Measurements from ENCODE around the gene CFAP210.

The CFAP210 gene

GRCh38 chr2:169676850-169677249, 17.4 kb downstream of the CFAP210 start:
- no peak for TF ChIP-seq CTCF (IDR thresholded peaks at IDR 0.05; ENCODE audit: control extremely low read depth, extremely low read depth, low read depth, missing control alignments)
- DNase-seq (ENCODE audit: extremely low spot score): no peak
- ChIA-PET CTCF (interaction anchor here (1.3 kb wide), 1 partner anchor 9 kb away, joined by 3 read pairs; no protein-coding TSS in a partner anchor), POLR2A (no interaction called here)

- POLR2A ChIA-PET: no interaction called here
- TF ChIP-seq CTCF (IDR thresholded peaks at IDR 0.05; ENCODE audit: control extremely low read depth, extremely low read depth, low read depth, missing control alignments): no peak
- CTCF ChIA-PET: no interaction called here
- DNase-seq (ENCODE audit: extremely low spot score): no peak
Measured at GRCh38 chr2:169676357-169676756, 17.8 kb downstream of the CFAP210 start.

GRCh38 chr2:169673921-169674320, 20.3 kb downstream of the CFAP210 start:
- no peak for TF ChIP-seq CTCF (IDR thresholded peaks at IDR 0.05; ENCODE audit: control extremely low read depth, extremely low read depth, low read depth, missing control alignments)
- ChIA-PET CTCF (no interaction called here), POLR2A (no interaction called here)
- DNase-seq (ENCODE audit: extremely low spot score): no peak

GRCh38 chr2:169673106-169673505, 21.1 kb downstream of the CFAP210 start:
- POLR2A ChIA-PET: no interaction called here
- no peak for DNase-seq (ENCODE audit: extremely low spot score)
- CTCF ChIA-PET: no interaction called here
- TF ChIP-seq CTCF (IDR thresholded peaks at IDR 0.05; ENCODE audit: control extremely low read depth, extremely low read depth, low read depth, missing control alignments): no peak

- ChIA-PET CTCF (interaction anchor here (1.0 kb wide), 1 partner anchor 9 kb away, joined by 3 read pairs; no protein-coding TSS in a partner anchor), POLR2A (no interaction called here)
- no peak for TF ChIP-seq CTCF (IDR thresholded peaks at IDR 0.05; ENCODE audit: control extremely low read depth, extremely low read depth, low read depth, missing control alignments)
- DNase-seq (ENCODE audit: extremely low spot score): no peak
Measured at GRCh38 chr2:169672406-169672805, 21.8 kb downstream of the CFAP210 start.

GRCh38 chr2:169670937-169671336, 23.3 kb downstream of the CFAP210 start:
- ChIA-PET CTCF (interaction anchor here (0.8 to 1.4 kb wide), 2 partner anchors 13 to 15 kb away, joined by 3 read pairs; no protein-coding TSS in a partner anchor), POLR2A (no interaction called here)
- DNase-seq (ENCODE audit: extremely low spot score): no peak
- TF ChIP-seq CTCF (IDR thresholded peaks at IDR 0.05; ENCODE audit: control extremely low read depth, extremely low read depth, low read depth, missing control alignments): no peak

- no peak for DNase-seq (ENCODE audit: extremely low spot score)
- ChIA-PET POLR2A (no interaction called here), CTCF (interaction anchor here (0.8 to 1.6 kb wide), 4 partner anchors 9 to 16 kb away, joined by 3 to 4 read pairs (median 3); no protein-coding TSS in a partner anchor)
- TF ChIP-seq CTCF (IDR thresholded peaks at IDR 0.05; ENCODE audit: control extremely low read depth, extremely low read depth, low read depth, missing control alignments): no peak
Measured at GRCh38 chr2:169670215-169670651, 24.0 kb downstream of the CFAP210 start.

Data from GM10248 (cell line).